ENCODE results near the gene DPF1. TPM values are rescaled to one million over a fixed set of nuclear protein-coding genes. Genes with fewer than 3 reads are reported as not detected.

The DPF1 gene
- polyA plus RNA-seq, 1 donor (not counting 4 experiments of a cell fraction or from before 2014, with no cell fraction given) = 1.5 TPM

DNA sequence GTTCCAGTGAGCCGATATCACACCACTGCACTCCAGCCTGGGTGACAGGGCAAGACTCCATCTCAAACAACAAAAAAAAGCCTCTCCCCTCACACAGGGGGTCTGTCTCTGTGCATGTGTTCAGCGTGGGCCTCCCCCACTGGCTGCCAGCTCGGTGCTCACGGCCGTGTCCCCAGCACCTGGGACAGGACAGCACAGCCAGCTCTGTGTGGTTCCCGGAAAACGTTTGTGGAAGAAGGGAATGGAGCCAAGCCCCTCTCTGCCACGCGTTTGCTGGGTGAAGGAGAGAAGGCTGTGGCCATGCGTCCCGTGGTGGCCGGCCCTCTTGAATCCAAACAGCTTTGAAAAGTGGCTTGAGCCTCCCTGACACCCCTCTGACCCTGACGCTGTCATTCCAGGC lies 32.3 kb downstream of the DPF1 start:
- Histone ChIP-seq H3K36me3 (ENCODE audit: control insufficient read depth in 2 of 2, extremely low read depth in 1 of 2, insufficient read depth in 2 of 2, low read length in 2 of 2) (peaks cover 16 to 28% of the 10 kb centered on the region in 2 experiments), H3K79me2 (ENCODE audit: control insufficient read depth, insufficient read depth, low read length) (no peaks in the 10 kb centered on the region), H3K9me3 (ENCODE audit: control insufficient read depth, low read depth, low read length) (no peaks in the 10 kb centered on the region), H3K9ac (ENCODE audit: control insufficient read depth, extremely low read depth, insufficient read depth, low read length) (no peak overlapping the region), H3K4me2 (ENCODE audit: control insufficient read depth, extremely low read depth, insufficient read depth, low read depth, low read length) (no peak overlapping the region), H3K4me3 (ENCODE audit: control insufficient read depth in 2 of 3, extremely low read depth in 1 of 3, insufficient read depth in 2 of 3, low read depth in 1 of 3, low read length in 3 of 3) (no peak overlapping the region), H2AFZ (ENCODE audit: control insufficient read depth, low read length) (no peak overlapping the region), H3K9me1 (ENCODE audit: control insufficient read depth, extremely low read depth, insufficient read depth, low read length) (no peaks in the 10 kb centered on the region), H4K20me1 (ENCODE audit: control insufficient read depth, extremely low read depth, insufficient read depth, low read length) (no peaks in the 10 kb centered on the region), H3K4me1 (ENCODE audit: control insufficient read depth, extremely low read depth, insufficient read depth, low read length) (peaks cover 12% of the 10 kb centered on the region), H3K27ac (ENCODE audit: control insufficient read depth, insufficient read depth, low read length) (no peak overlapping the region), H3K27me3 (ENCODE audit: control insufficient read depth, extremely low read depth, insufficient read depth, low read length) (no peaks in the 10 kb centered on the region)
- TF ChIP-seq EZH2 (IDR thresholded peaks at IDR 0.05; ENCODE audit: low read length) (no peak), CTCF (optimal IDR thresholded peaks at IDR 0.05 in 1 of 3, IDR thresholded peaks at IDR 0.05 in 1 of 3, conservative IDR thresholded peaks at IDR 0.05 in 1 of 3; ENCODE audit: extremely low read depth in 1 of 3, insufficient read depth in 2 of 3, low read length in 3 of 3) (no peak)
- dilution Hi-C loops (cut with MboI; ENCODE audit: extremely low pct_ligation_motif_present, low sequenced_read_pairs) = no loop called here
- DNase-seq (ENCODE audit: low read depth, low spot score) (no peak), FAIRE-seq (no peak)

DNA sequence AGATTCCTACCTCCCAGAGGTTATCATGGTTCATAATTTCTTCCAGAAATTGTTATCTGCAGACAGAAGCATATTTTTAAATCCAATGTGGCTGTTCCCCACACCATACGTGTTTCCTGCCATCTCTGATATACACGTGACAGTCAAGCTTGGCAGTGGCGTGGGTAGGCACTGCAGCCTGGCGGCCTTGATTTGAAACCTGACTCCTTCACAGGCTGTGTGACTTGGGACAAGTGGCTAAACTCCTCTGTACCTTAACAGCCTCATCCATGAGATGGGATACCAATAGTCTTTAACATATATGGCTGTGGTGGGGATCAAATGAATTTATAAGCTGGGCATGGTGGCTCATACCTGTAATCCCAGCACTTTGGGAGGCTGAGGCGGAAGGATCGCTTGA lies 33.2 kb downstream of the DPF1 start:
- no peak overlapping the region for H3K27ac ChIP-seq (ENCODE audit: control insufficient read depth, insufficient read depth, low read length)
- peaks cover 18 to 21% of the 10 kb centered on the region in 2 experiments for H3K36me3 ChIP-seq (ENCODE audit: control insufficient read depth in 2 of 2, extremely low read depth in 1 of 2, insufficient read depth in 2 of 2, low read length in 2 of 2)
- dilution Hi-C loops (cut with MboI; ENCODE audit: extremely low pct_ligation_motif_present, low sequenced_read_pairs) = no loop called here
- H3K9ac ChIP-seq (ENCODE audit: control insufficient read depth, extremely low read depth, insufficient read depth, low read length) = no peak overlapping the region
- H4K20me1 ChIP-seq (ENCODE audit: control insufficient read depth, extremely low read depth, insufficient read depth, low read length) = no peaks in the 10 kb centered on the region
- TF ChIP-seq CTCF (optimal IDR thresholded peaks at IDR 0.05 in 1 of 3, IDR thresholded peaks at IDR 0.05 in 1 of 3, conservative IDR thresholded peaks at IDR 0.05 in 1 of 3; ENCODE audit: extremely low read depth in 1 of 3, insufficient read depth in 2 of 3, low read length in 3 of 3) (no peak), EZH2 (IDR thresholded peaks at IDR 0.05; ENCODE audit: low read length) (no peak)
- no peak for FAIRE-seq
- H3K79me2 ChIP-seq (ENCODE audit: control insufficient read depth, insufficient read depth, low read length) = peaks cover 2% of the 10 kb centered on the region
- H3K4me2 ChIP-seq (ENCODE audit: control insufficient read depth, extremely low read depth, insufficient read depth, low read depth, low read length) = no peak overlapping the region
- H3K9me3 ChIP-seq (ENCODE audit: control insufficient read depth, low read depth, low read length) = no peaks in the 10 kb centered on the region
- no peak for DNase-seq (ENCODE audit: low read depth, low spot score)
- H3K4me3 ChIP-seq (ENCODE audit: control insufficient read depth in 2 of 3, extremely low read depth in 1 of 3, insufficient read depth in 2 of 3, low read depth in 1 of 3, low read length in 3 of 3) = no peak overlapping the region
- no peak overlapping the region for H2AFZ ChIP-seq (ENCODE audit: control insufficient read depth, low read length)
- no peaks in the 10 kb centered on the region for H3K9me1 ChIP-seq (ENCODE audit: control insufficient read depth, extremely low read depth, insufficient read depth, low read length)
- H3K27me3 ChIP-seq (ENCODE audit: control insufficient read depth, extremely low read depth, insufficient read depth, low read length) = no peaks in the 10 kb centered on the region
- H3K4me1 ChIP-seq (ENCODE audit: control insufficient read depth, extremely low read depth, insufficient read depth, low read length) = peaks cover 12% of the 10 kb centered on the region
